ENCODE measurements around the gene TMEM147. TPM values are rescaled to one million over a fixed set of nuclear protein-coding genes. Genes with fewer than 3 reads are reported as not detected.
"Not testable (repeated sequence)": the region's sequence is repeated elsewhere in the genome, so short reads cannot be mapped to it uniquely, and the experiment has no call there.

Gene TMEM147
- total RNA-seq, 1 experiment from 2014 or later = 126 TPM

- Histone ChIP-seq H3K4me2 (ENCODE audit: low read depth, low read length, poor library complexity, severe bottlenecking) (no peak overlapping the region), H4K20me1 (ENCODE audit: insufficient read depth, low read depth, low read length) (no peaks in the 10 kb centered on the region), H3K9ac (ENCODE audit: low read length) (no peak overlapping the region), H3K27me3 (ENCODE audit: low read length) (no peaks in the 10 kb centered on the region), H3K79me2 (ENCODE audit: low read length) (no peaks in the 10 kb centered on the region), H3K27ac (ENCODE audit: low read length) (no peak overlapping the region), H3K4me3 (ENCODE audit: low read length) (no peak overlapping the region), H3K4me1 (ENCODE audit: low read length) (no peaks in the 10 kb centered on the region), H3K36me3 (ENCODE audit: insufficient read depth, low read length) (no peaks in the 10 kb centered on the region), H3K9me2 (replicated peaks; ENCODE audit: insufficient read depth, low read length) (no peaks in the 10 kb centered on the region), H2AFZ (ENCODE audit: low read length) (no peak overlapping the region), H3K9me3 (ENCODE audit: low read length) (no peaks in the 10 kb centered on the region)
- no peak for DNase-seq
These were observed 45.4 kb downstream of the TMEM147 start for GRCh38 chr19:35590875-35591274.

- Histone ChIP-seq H3K4me2 (ENCODE audit: low read depth, low read length, poor library complexity, severe bottlenecking) (no peak overlapping the region), H3K9me2 (replicated peaks; ENCODE audit: insufficient read depth, low read length) (no peaks in the 10 kb centered on the region), H3K9me3 (ENCODE audit: low read length) (no peaks in the 10 kb centered on the region), H3K4me3 (ENCODE audit: low read length) (no peak overlapping the region), H3K79me2 (ENCODE audit: low read length) (no peaks in the 10 kb centered on the region), H3K4me1 (ENCODE audit: low read length) (no peaks in the 10 kb centered on the region), H3K9ac (ENCODE audit: low read length) (no peak overlapping the region), H2AFZ (ENCODE audit: low read length) (no peak overlapping the region), H3K36me3 (ENCODE audit: insufficient read depth, low read length) (no peaks in the 10 kb centered on the region), H3K27me3 (ENCODE audit: low read length) (no peaks in the 10 kb centered on the region), H3K27ac (ENCODE audit: low read length) (no peak overlapping the region), H4K20me1 (ENCODE audit: insufficient read depth, low read depth, low read length) (no peaks in the 10 kb centered on the region)
- peak; percentile 77 for DNase-seq
These were observed 46.8 kb downstream of the TMEM147 start for GRCh38 chr19:35592226-35592625.

- not testable (repeated sequence) for H3K27ac ChIP-seq (ENCODE audit: low read length); H3K4me3 ChIP-seq (ENCODE audit: low read length); H2AFZ ChIP-seq (ENCODE audit: low read length); H3K4me2 ChIP-seq (ENCODE audit: low read depth, low read length, poor library complexity, severe bottlenecking); H3K9ac ChIP-seq (ENCODE audit: low read length); H3K36me3 ChIP-seq (ENCODE audit: insufficient read depth, low read length); H3K4me1 ChIP-seq (ENCODE audit: low read length); DNase-seq; H4K20me1 ChIP-seq (ENCODE audit: insufficient read depth, low read depth, low read length); H3K79me2 ChIP-seq (ENCODE audit: low read length); H3K9me2 ChIP-seq (replicated peaks; ENCODE audit: insufficient read depth, low read length); H3K27me3 ChIP-seq (ENCODE audit: low read length); H3K9me3 ChIP-seq (ENCODE audit: low read length)
These were observed 49.6 kb downstream of the TMEM147 start for GRCh38 chr19:35595026-35595425.

- H4K20me1 ChIP-seq (ENCODE audit: insufficient read depth, low read depth, low read length) = no peaks in the 10 kb centered on the region
- H2AFZ ChIP-seq (ENCODE audit: low read length) = no peak overlapping the region
- no peaks in the 10 kb centered on the region for H3K36me3 ChIP-seq (ENCODE audit: insufficient read depth, low read length)
- no peaks in the 10 kb centered on the region for H3K27me3 ChIP-seq (ENCODE audit: low read length)
- no peak overlapping the region for H3K27ac ChIP-seq (ENCODE audit: low read length)
- H3K4me3 ChIP-seq (ENCODE audit: low read length) = no peak overlapping the region
- DNase-seq = no peak
- no peaks in the 10 kb centered on the region for H3K79me2 ChIP-seq (ENCODE audit: low read length)
- H3K4me1 ChIP-seq (ENCODE audit: low read length) = no peaks in the 10 kb centered on the region
- H3K4me2 ChIP-seq (ENCODE audit: low read depth, low read length, poor library complexity, severe bottlenecking) = no peak overlapping the region
- H3K9me3 ChIP-seq (ENCODE audit: low read length) = no peaks in the 10 kb centered on the region
- H3K9me2 ChIP-seq (replicated peaks; ENCODE audit: insufficient read depth, low read length) = no peaks in the 10 kb centered on the region
- H3K9ac ChIP-seq (ENCODE audit: low read length) = no peak overlapping the region
These were observed 50.5 kb downstream of the TMEM147 start for GRCh38 chr19:35595928-35596327.

- Histone ChIP-seq H3K4me2 (ENCODE audit: low read depth, low read length, poor library complexity, severe bottlenecking) (no peak overlapping the region), H4K20me1 (ENCODE audit: insufficient read depth, low read depth, low read length) (no peaks in the 10 kb centered on the region), H3K9me2 (replicated peaks; ENCODE audit: insufficient read depth, low read length) (no peaks in the 10 kb centered on the region), H3K27me3 (ENCODE audit: low read length) (no peaks in the 10 kb centered on the region), H2AFZ (ENCODE audit: low read length) (peak overlapping the region; percentile 45; the same call in 1 of the 2 replicates), H3K9me3 (ENCODE audit: low read length) (no peaks in the 10 kb centered on the region), H3K79me2 (ENCODE audit: low read length) (no peaks in the 10 kb centered on the region), H3K4me1 (ENCODE audit: low read length) (no peaks in the 10 kb centered on the region), H3K27ac (ENCODE audit: low read length) (no peak overlapping the region), H3K36me3 (ENCODE audit: insufficient read depth, low read length) (no peaks in the 10 kb centered on the region), H3K4me3 (ENCODE audit: low read length) (no peak overlapping the region), H3K9ac (ENCODE audit: low read length) (no peak overlapping the region)
- DNase-seq = peak; percentile 79
These were observed 51.1 kb downstream of the TMEM147 start for GRCh38 chr19:35596366-35596999.

Other genes starting within 250 kb of the TMEM147 start
- 454 and 602 TPM in 2 replicates for gene CD22, start 216.4 kb upstream of the TMEM147 start, total RNA-seq (2014; rRNA removed; shearing (Covaris generic); ENCODE audit: low replicate concordance)
- 0.34 and 2.0 TPM in 2 replicates for gene FFAR1, start 197.7 kb upstream of the TMEM147 start, total RNA-seq (2014; rRNA removed; shearing (Covaris generic); ENCODE audit: low replicate concordance)
- not detected in 2 replicates for gene FFAR3, start 187.2 kb upstream of the TMEM147 start, total RNA-seq (2014; rRNA removed; shearing (Covaris generic); ENCODE audit: low replicate concordance)
- not detected in 2 replicates for gene GPR42, start 174.6 kb upstream of the TMEM147 start, total RNA-seq (2014; rRNA removed; shearing (Covaris generic); ENCODE audit: low replicate concordance)
- gene FFAR2, start 97.4 kb upstream of the TMEM147 start, total RNA-seq (2014; rRNA removed; shearing (Covaris generic); ENCODE audit: low replicate concordance) = not detected in 2 replicates
- gene KRTDAP, start 55.2 kb upstream of the TMEM147 start, total RNA-seq (2014; rRNA removed; shearing (Covaris generic); ENCODE audit: low replicate concordance) = not detected in 2 replicates
- 5.0 and 9.3 TPM in 2 replicates for gene DMKN, start 32.0 kb upstream of the TMEM147 start, total RNA-seq (2014; rRNA removed; shearing (Covaris generic); ENCODE audit: low replicate concordance)
- 0.25 TPM in 1 of 2 replicates, not detected in the other for gene SBSN, start 17.3 kb upstream of the TMEM147 start, total RNA-seq (2014; rRNA removed; shearing (Covaris generic); ENCODE audit: low replicate concordance)
- not detected in 2 replicates for gene GAPDHS, start 12.2 kb upstream of the TMEM147 start, total RNA-seq (2014; rRNA removed; shearing (Covaris generic); ENCODE audit: low replicate concordance)
- 0.37 and 0.40 TPM in 2 replicates for gene ATP4A, start 18.0 kb downstream of the TMEM147 start, total RNA-seq (2014; rRNA removed; shearing (Covaris generic); ENCODE audit: low replicate concordance)
- gene PMIS2, start 40.5 kb downstream of the TMEM147 start, total RNA-seq (2014; rRNA removed; shearing (Covaris generic); ENCODE audit: low replicate concordance) = not detected in 2 replicates
- gene HAUS5, start 67.1 kb downstream of the TMEM147 start, total RNA-seq (2014; rRNA removed; shearing (Covaris generic); ENCODE audit: low replicate concordance) = 12.5 and 26.2 TPM in 2 replicates
- gene RBM42, start 83.4 kb downstream of the TMEM147 start, total RNA-seq (2014; rRNA removed; shearing (Covaris generic); ENCODE audit: low replicate concordance) = 36.9 and 82.1 TPM in 2 replicates
- 0.54 and 0.75 TPM in 2 replicates for gene ETV2, start 96.1 kb downstream of the TMEM147 start, total RNA-seq (2014; rRNA removed; shearing (Covaris generic); ENCODE audit: low replicate concordance)
- gene COX6B1, start 102.7 kb downstream of the TMEM147 start, total RNA-seq (2014; rRNA removed; shearing (Covaris generic); ENCODE audit: low replicate concordance) = 445 and 611 TPM in 2 replicates
- not detected in 2 replicates for gene UPK1A, start 120.9 kb downstream of the TMEM147 start, total RNA-seq (2014; rRNA removed; shearing (Covaris generic); ENCODE audit: low replicate concordance)
- not detected in 2 replicates for gene ZBTB32, start 158.9 kb downstream of the TMEM147 start, total RNA-seq (2014; rRNA removed; shearing (Covaris generic); ENCODE audit: low replicate concordance)
- gene KMT2B, start 172.4 kb downstream of the TMEM147 start, total RNA-seq (2014; rRNA removed; shearing (Covaris generic); ENCODE audit: low replicate concordance) = 15.3 and 21.4 TPM in 2 replicates
- 1.5 and 15.2 TPM in 2 replicates for gene IGFLR1, start 196.8 kb downstream of the TMEM147 start, total RNA-seq (2014; rRNA removed; shearing (Covaris generic); ENCODE audit: low replicate concordance)
- 31.7 and 50.4 TPM in 2 replicates for gene U2AF1L4, start 199.8 kb downstream of the TMEM147 start, total RNA-seq (2014; rRNA removed; shearing (Covaris generic); ENCODE audit: low replicate concordance)
- gene PSENEN, start 200.0 kb downstream of the TMEM147 start, total RNA-seq (2014; rRNA removed; shearing (Covaris generic); ENCODE audit: low replicate concordance) = 47.7 and 112 TPM in 2 replicates
- gene LIN37, start 202.9 kb downstream of the TMEM147 start, total RNA-seq (2014; rRNA removed; shearing (Covaris generic); ENCODE audit: low replicate concordance) = 5.9 and 12.4 TPM in 2 replicates
- gene HSPB6, start 211.4 kb downstream of the TMEM147 start, total RNA-seq (2014; rRNA removed; shearing (Covaris generic); ENCODE audit: low replicate concordance) = 0.18 and 1.5 TPM in 2 replicates
- 16.6 and 17.5 TPM in 2 replicates for gene PROSER3, start 212.6 kb downstream of the TMEM147 start, total RNA-seq (2014; rRNA removed; shearing (Covaris generic); ENCODE audit: low replicate concordance)
- 5.8 and 12.3 TPM in 2 replicates for gene ARHGAP33, start 229.9 kb downstream of the TMEM147 start, total RNA-seq (2014; rRNA removed; shearing (Covaris generic); ENCODE audit: low replicate concordance)